ENCODE measurements around the gene FTH1. TPM values are rescaled to one million over a fixed set of nuclear protein-coding genes. Genes with fewer than 3 reads are reported as not detected.

Gene FTH1
- total and polyA plus RNA-seq, 2 of the 13 experiments (the other 11 are each of a cell fraction or from before 2014, with no cell fraction given): 607 to 760 TPM

DNA sequence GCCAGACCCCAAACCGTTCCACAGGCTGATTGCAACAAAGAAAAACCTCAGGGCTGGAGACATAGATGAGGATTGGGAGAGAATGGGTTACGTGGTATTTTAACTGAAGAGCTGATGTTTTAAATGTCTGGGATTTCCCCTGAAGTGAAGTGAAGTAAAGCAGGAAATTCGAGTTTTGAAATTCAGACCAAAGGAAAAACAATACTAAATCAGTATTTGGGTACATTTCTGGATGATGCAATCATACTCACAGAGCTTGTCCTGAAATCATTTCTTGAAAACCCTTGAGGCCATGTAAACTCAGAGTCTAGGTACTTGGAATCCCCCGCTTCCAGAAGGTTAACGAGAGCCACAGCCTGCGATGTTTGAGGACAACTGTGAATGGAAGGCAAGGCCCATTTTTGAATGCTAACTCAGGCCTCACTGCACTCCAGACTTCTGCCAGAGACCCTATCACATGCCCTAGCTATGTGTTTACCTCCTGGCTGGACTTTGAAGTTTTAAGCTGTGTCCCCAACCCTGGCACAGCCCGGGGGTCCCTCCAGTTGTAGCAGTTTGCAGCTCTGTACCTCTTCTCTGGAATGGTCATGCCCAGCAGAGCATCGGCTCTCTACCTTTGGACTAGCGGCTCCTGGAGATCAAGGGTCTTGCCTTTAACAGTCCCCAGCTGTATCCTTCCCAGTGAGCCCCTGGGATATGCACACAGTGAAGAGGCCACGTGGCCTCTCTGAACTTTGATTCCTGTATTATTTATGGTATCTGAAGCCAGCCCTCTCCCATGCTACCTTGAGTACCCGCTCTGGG, 5.4 kb upstream of the FTH1 start (continued):
- TF ChIP-seq PBX3 (CRISPR knock-in tag; IDR thresholded peaks at IDR 0.05; ENCODE audit: borderline replicate concordance) (no peak), ZNF432 (CRISPR knock-in tag; IDR thresholded peaks at IDR 0.05; ENCODE audit: borderline replicate concordance) (0 out of 2 replicates have a peak, but pooled peaks have one; percentile 56), HMG20A (CRISPR knock-in tag; IDR thresholded peaks at IDR 0.05; ENCODE audit: borderline replicate concordance) (no peak; the same call in 1 of the 2 replicates), TOE1 (CRISPR knock-in tag; IDR thresholded peaks at IDR 0.05) (0 out of 2 replicates have a peak, but pooled peaks have one; percentile 39), SNAPC5 (CRISPR knock-in tag; IDR thresholded peaks at IDR 0.05; ENCODE audit: borderline replicate concordance) (no peak), SSRP1 (CRISPR knock-in tag; IDR thresholded peaks at IDR 0.05) (peak; percentile 89; the same call in 1 of the 2 replicates), ZNF124 (CRISPR knock-in tag; IDR thresholded peaks at IDR 0.05) (no peak; the same call in 1 of the 2 replicates), POLR2G (IDR thresholded peaks at IDR 0.05; ENCODE audit: low read depth, low read length) (peak; percentile 76; the same call in 1 of the 2 replicates), BCL6 (CRISPR knock-in tag; IDR thresholded peaks at IDR 0.05) (peak; percentile 78), ZNF775 (CRISPR knock-in tag; IDR thresholded peaks at IDR 0.05; ENCODE audit: borderline replicate concordance) (no peak), TEAD2 (CRISPR knock-in tag; IDR thresholded peaks at IDR 0.05) (no peak), MBD4 (IDR thresholded peaks at IDR 0.05; ENCODE audit: borderline replicate concordance, low read length) (no peak), MEF2D (CRISPR knock-in tag; IDR thresholded peaks at IDR 0.05) (peak; percentile 88; the same call in 1 of the 2 replicates)
- TF ChIP-seq, protein P1, sequence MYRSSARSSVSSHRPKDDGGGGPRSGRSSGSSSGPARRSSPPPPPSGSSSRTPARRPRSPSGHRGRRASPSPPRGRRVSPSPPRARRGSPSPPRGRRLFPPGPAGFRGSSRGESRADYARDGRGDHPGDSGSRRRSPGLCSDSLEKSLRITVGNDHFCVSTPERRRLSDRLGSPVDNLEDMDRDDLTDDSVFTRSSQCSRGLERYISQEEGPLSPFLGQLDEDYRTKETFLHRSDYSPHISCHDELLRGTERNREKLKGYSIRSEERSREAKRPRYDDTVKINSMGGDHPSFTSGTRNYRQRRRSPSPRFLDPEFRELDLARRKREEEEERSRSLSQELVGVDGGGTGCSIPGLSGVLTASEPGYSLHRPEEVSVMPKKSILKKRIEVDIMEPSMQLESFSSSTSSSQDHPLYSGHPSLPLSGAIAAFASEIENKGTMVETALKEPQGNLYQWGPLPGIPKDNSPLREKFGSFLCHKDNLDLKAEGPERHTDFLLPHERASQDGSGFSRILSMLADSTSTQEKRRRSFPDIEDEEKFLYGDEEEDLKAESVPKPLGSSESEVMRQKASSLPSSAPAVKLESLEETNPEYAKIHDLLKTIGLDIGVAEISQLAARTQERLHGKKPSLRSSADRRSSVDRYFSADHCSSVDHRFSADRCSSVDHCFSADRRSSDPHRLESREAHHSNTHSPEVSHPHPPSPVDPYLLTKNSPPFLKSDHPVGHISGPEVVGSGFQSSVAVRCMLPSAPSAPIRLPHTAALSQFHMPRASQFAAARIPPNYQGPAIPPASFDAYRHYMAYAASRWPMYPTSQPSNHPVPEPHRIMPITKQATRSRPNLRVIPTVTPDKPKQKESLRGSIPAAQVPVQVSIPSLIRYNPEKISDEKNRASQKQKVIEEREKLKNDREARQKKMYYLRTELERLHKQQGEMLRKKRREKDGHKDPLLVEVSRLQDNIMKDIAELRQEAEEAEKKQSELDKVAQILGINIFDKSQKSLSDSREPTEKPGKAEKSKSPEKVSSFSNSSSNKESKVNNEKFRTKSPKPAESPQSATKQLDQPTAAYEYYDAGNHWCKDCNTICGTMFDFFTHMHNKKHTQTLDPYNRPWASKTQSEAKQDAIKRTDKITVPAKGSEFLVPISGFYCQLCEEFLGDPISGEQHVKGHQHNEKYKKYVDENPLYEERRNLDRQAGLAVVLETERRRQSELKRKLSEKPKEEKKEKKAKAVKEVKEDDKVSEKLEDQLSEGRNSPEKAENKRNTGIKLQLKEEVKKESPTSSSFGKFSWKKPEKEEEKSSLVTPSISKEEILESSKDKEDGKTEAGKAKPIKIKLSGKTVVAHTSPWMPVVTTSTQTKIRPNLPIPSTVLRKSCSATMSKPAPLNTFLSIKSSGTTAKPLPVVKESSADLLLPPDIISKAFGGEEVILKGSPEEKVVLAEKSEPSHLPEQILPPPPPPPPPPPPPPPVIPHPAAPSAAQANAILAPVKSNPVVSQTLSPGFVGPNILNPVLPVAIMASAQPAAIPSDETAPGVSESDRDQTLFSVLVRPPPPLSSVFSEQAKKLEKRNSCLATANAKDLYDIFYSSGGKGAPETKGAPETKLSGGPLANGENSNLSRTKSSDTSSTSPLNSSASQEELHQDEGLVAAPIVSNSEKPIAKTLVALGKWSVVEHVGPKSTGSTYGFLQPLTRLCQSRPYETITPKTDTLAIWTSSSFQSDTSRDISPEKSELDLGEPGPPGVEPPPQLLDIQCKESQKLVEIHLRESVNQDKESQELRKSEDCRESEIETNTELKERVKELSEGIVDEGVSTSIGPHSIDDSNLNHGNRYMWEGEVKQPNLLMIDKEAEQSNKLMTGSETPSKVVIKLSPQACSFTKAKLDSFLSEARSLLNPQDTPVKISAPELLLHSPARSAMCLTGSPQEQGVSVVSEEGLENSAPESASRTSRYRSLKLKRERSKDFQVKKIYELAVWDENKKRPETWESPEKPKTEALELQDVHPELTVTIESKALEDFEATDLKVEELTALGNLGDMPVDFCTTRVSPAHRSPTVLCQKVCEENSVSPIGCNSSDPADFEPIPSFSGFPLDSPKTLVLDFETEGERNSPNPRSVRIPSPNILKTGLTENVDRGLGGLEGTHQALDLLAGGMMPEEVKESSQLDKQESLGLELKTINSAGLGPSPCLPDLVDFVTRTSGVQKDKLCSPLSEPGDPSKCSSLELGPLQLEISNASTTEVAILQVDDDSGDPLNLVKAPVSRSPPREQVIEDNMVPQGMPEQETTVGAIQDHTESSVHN (CRISPR knock-in tag; IDR thresholded peaks at IDR 0.05): no peak
- TF ChIP-seq, protein P2, sequence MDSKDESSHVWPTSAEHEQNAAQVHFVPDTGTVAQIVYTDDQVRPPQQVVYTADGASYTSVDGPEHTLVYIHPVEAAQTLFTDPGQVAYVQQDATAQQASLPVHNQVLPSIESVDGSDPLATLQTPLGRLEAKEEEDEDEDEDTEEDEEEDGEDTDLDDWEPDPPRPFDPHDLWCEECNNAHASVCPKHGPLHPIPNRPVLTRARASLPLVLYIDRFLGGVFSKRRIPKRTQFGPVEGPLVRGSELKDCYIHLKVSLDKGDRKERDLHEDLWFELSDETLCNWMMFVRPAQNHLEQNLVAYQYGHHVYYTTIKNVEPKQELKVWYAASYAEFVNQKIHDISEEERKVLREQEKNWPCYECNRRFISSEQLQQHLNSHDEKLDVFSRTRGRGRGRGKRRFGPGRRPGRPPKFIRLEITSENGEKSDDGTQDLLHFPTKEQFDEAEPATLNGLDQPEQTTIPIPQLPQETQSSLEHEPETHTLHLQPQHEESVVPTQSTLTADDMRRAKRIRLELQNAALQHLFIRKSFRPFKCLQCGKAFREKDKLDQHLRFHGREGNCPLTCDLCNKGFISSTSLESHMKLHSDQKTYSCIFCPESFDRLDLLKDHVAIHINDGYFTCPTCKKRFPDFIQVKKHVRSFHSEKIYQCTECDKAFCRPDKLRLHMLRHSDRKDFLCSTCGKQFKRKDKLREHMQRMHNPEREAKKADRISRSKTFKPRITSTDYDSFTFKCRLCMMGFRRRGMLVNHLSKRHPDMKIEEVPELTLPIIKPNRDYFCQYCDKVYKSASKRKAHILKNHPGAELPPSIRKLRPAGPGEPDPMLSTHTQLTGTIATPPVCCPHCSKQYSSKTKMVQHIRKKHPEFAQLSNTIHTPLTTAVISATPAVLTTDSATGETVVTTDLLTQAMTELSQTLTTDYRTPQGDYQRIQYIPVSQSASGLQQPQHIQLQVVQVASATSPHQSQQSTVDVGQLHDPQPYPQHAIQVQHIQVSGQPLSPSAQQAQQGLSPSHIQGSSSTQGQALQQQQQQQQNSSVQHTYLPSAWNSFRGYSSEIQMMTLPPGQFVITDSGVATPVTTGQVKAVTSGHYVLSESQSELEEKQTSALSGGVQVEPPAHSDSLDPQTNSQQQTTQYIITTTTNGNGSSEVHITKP (CRISPR knock-in tag; IDR thresholded peaks at IDR 0.05; ENCODE audit: low read depth): peak; percentile 92

Measured in HepG2 (cell line).